HEK293 (cell line): ENCODE data around the gene TEX14.

Source experiments
- EGR2 ChIP-seq: fragments of 450-650 bp; formaldehyde crosslinking; IDR thresholded peaks from 2 replicates; pipeline ENCODE4 v1.5.1; 2016; ENCODE audit warnings: low read depth, missing biosample characterization, missing genetic modification characterization
- GFI1B ChIP-seq: fragments of 450-650 bp; formaldehyde crosslinking; IDR thresholded peaks from 2 replicates; pipeline ENCODE4 v1.5.1; 2016; ENCODE audit warnings: missing biosample characterization, missing genetic modification characterization
- GLI4 ChIP-seq: fragments of 450-650 bp; formaldehyde crosslinking; IDR thresholded peaks from 2 replicates; pipeline ENCODE4 v1.5.1; 2016; ENCODE audit warnings: missing biosample characterization, missing genetic modification characterization
- GLIS1 ChIP-seq: fragments of 450-650 bp; formaldehyde crosslinking; IDR thresholded peaks from 2 replicates; pipeline ENCODE4 v1.5.1; 2016; ENCODE audit warnings: missing biosample characterization, missing genetic modification characterization
- GLIS2 ChIP-seq: fragments of 450-650 bp; formaldehyde crosslinking; IDR thresholded peaks from 2 replicates; pipeline ENCODE4 v1.5.1; 2016; ENCODE audit warnings: missing biosample characterization, missing genetic modification characterization
- HOXA7 ChIP-seq: sonication (generic); formaldehyde crosslinking; IDR thresholded peaks from 2 replicates; pipeline ENCODE4 v1.8.1; 2022; ENCODE audit warnings: missing genetic modification reagents, borderline replicate concordance
- KLF8 ChIP-seq: fragments of 450-650 bp; formaldehyde crosslinking; IDR thresholded peaks from 2 replicates; pipeline ENCODE4 v1.5.1; 2016; ENCODE audit warnings: missing biosample characterization, missing genetic modification characterization
- MZF1 ChIP-seq: fragments of 450-650 bp; formaldehyde crosslinking; IDR thresholded peaks from 2 replicates; pipeline ENCODE4 v1.5.1; 2017; ENCODE audit warnings: missing biosample characterization, missing genetic modification characterization, borderline replicate concordance
- REPIN1 ChIP-seq: fragments of 450-650 bp; formaldehyde crosslinking; IDR thresholded peaks from 2 replicates; pipeline ENCODE4 v1.5.1; 2017; ENCODE audit warnings: missing biosample characterization, missing genetic modification characterization, low read depth
- ZFHX2 ChIP-seq: fragments of 450-650 bp; formaldehyde crosslinking; conservative IDR thresholded peaks from 2 replicates; pipeline ENCODE4 v1.5.1; 2016; ENCODE audit warnings: missing biosample characterization, missing genetic modification characterization
- ZNF112 ChIP-seq: fragments of 450-650 bp; formaldehyde crosslinking; IDR thresholded peaks from 2 replicates; pipeline ENCODE4 v1.5.0; 2017; ENCODE audit warnings: missing biosample characterization, missing genetic modification characterization
- ZNF132 ChIP-seq: fragments of 450-650 bp; formaldehyde crosslinking; IDR thresholded peaks from 2 replicates; pipeline ENCODE4 v1.5.1; 2017; ENCODE audit warnings: missing biosample characterization, missing genetic modification characterization, borderline replicate concordance
- ZNF133 ChIP-seq: fragments of 450-650 bp; formaldehyde crosslinking; IDR thresholded peaks from 2 replicates; pipeline ENCODE4 v1.5.1; 2016; ENCODE audit warnings: missing biosample characterization, missing genetic modification characterization
- ZNF140 ChIP-seq: fragments of 450-650 bp; formaldehyde crosslinking; IDR thresholded peaks from 2 replicates; pipeline ENCODE4 v1.5.1; 2016; ENCODE audit warnings: missing biosample characterization, missing genetic modification characterization
- ZNF174 ChIP-seq: fragments of 450-650 bp; formaldehyde crosslinking; IDR thresholded peaks from 2 replicates; pipeline ENCODE4 v1.5.0; 2017; ENCODE audit warnings: missing biosample characterization, mild to moderate bottlenecking, missing genetic modification characterization
- ZNF175 ChIP-seq: fragments of 450-650 bp; formaldehyde crosslinking; IDR thresholded peaks from 2 replicates; pipeline ENCODE4 v1.5.1; 2016; ENCODE audit warnings: missing biosample characterization, missing genetic modification characterization
- ZNF184 ChIP-seq: fragments of 450-650 bp; IDR thresholded peaks from 2 replicates; pipeline ENCODE4 v1.5.1; 2018; ENCODE audit warnings: missing biosample characterization, mild to moderate bottlenecking, missing genetic modification characterization
- ZNF211 ChIP-seq: fragments of 450-650 bp; formaldehyde crosslinking; IDR thresholded peaks from 2 replicates; pipeline ENCODE4 v1.5.1; 2016; ENCODE audit warnings: low read depth, missing biosample characterization, missing genetic modification characterization
- ZNF292 ChIP-seq: fragments of 450-650 bp; formaldehyde crosslinking; IDR thresholded peaks from 2 replicates; pipeline ENCODE4 v1.5.1; 2016; ENCODE audit warnings: low read depth, missing biosample characterization, missing genetic modification characterization, borderline replicate concordance
- ZNF324 ChIP-seq: fragments of 450-650 bp; formaldehyde crosslinking; IDR thresholded peaks from 2 replicates; pipeline ENCODE4 v1.5.1; 2016; ENCODE audit warnings: missing biosample characterization, missing genetic modification characterization
- ZNF341 ChIP-seq: fragments of 450-650 bp; formaldehyde crosslinking; IDR thresholded peaks from 2 replicates; pipeline ENCODE4; 2016; ENCODE audit warnings: low read depth, missing biosample characterization, missing genetic modification characterization
- ZNF366 ChIP-seq: fragments of 450-650 bp; formaldehyde crosslinking; conservative IDR thresholded peaks from 2 replicates; pipeline ENCODE4 v1.5.1; 2016; ENCODE audit warnings: missing biosample characterization, missing genetic modification characterization
- ZNF416 ChIP-seq: fragments of 450-650 bp; formaldehyde crosslinking; IDR thresholded peaks from 2 replicates; pipeline ENCODE4 v1.5.1; 2016; ENCODE audit warnings: missing biosample characterization, missing genetic modification characterization
- ZNF514 ChIP-seq: fragments of 450-650 bp; formaldehyde crosslinking; IDR thresholded peaks from 2 replicates; pipeline ENCODE4 v1.5.1; 2016; ENCODE audit warnings: missing biosample characterization, missing genetic modification characterization
- ZNF518A ChIP-seq: fragments of 450-650 bp; formaldehyde crosslinking; conservative IDR thresholded peaks from 2 replicates; pipeline ENCODE4 v1.5.1; 2016; ENCODE audit warnings: low read depth, missing biosample characterization, missing genetic modification characterization
- ZNF521 ChIP-seq: fragments of 450-650 bp; formaldehyde crosslinking; IDR thresholded peaks from 2 replicates; pipeline ENCODE4 v1.5.1; 2017; ENCODE audit warnings: missing biosample characterization, mild to moderate bottlenecking, missing genetic modification characterization
- ZNF530 ChIP-seq: fragments of 450-650 bp; formaldehyde crosslinking; IDR thresholded peaks from 2 replicates; pipeline ENCODE4 v1.5.1; 2016; ENCODE audit warnings: low read depth, missing biosample characterization, missing genetic modification characterization
- ZNF626 ChIP-seq: fragments of 450-650 bp; sonication (Bioruptor Pico); formaldehyde crosslinking; IDR thresholded peaks from 2 replicates; pipeline ENCODE4 v1.5.1; 2018; ENCODE audit warnings: missing biosample characterization, missing genetic modification characterization, inconsistent platforms
- ZNF654 ChIP-seq: fragments of 450-650 bp; formaldehyde crosslinking; IDR thresholded peaks from 2 replicates; pipeline ENCODE4 v1.5.1; 2016; ENCODE audit warnings: low read depth, missing biosample characterization, missing genetic modification characterization
- ZNF701 ChIP-seq: fragments of 450-650 bp; formaldehyde crosslinking; IDR thresholded peaks from 2 replicates; pipeline ENCODE4 v1.5.1; 2016; ENCODE audit warnings: missing biosample characterization, missing genetic modification characterization
- ZNF704 ChIP-seq: fragments of 450-650 bp; formaldehyde crosslinking; IDR thresholded peaks from 2 replicates; pipeline ENCODE4 v1.5.1; 2016; ENCODE audit warnings: missing biosample characterization, missing genetic modification characterization
- ZNF707 ChIP-seq: fragments of 450-650 bp; formaldehyde crosslinking; IDR thresholded peaks from 2 replicates; pipeline ENCODE4 v1.5.1; 2016; ENCODE audit warnings: missing biosample characterization, missing genetic modification characterization
- ZNF76 ChIP-seq: fragments of 450-650 bp; formaldehyde crosslinking; IDR thresholded peaks from 2 replicates; pipeline ENCODE4; 2016; ENCODE audit warnings: low read depth, missing biosample characterization, missing genetic modification characterization, borderline replicate concordance
- ZNF776 ChIP-seq: fragments of 450-650 bp; formaldehyde crosslinking; IDR thresholded peaks from 2 replicates; pipeline ENCODE4 v1.5.0; 2017; ENCODE audit warnings: missing biosample characterization, missing genetic modification characterization, borderline replicate concordance
- ZNF830 ChIP-seq: fragments of 450-650 bp; IDR thresholded peaks from 2 replicates; pipeline ENCODE4 v1.5.0; 2018; ENCODE audit warnings: missing biosample characterization, missing genetic modification characterization, low read depth, mild to moderate bottlenecking, moderate library complexity
- ZSCAN16 ChIP-seq: fragments of 450-650 bp; formaldehyde crosslinking; IDR thresholded peaks from 2 replicates; pipeline ENCODE4 v1.5.1; 2016; ENCODE audit warnings: missing biosample characterization, missing genetic modification characterization

The TEX14 gene

GRCh38 chr17:58679263-58680037 lies 12.4 kb downstream of the TEX14 start (continued):
- TF ChIP-seq ZNF292 (tag by site-specific recombination) (no peak), ZNF211 (no peak), ZNF112 (tag by site-specific recombination) (no peak), ZNF174 (tag by site-specific recombination) (no peak; the same call in 1 of the 2 replicates), ZNF133 (tag by site-specific recombination) (0 out of 2 replicates have a peak, but pooled peaks have one; percentile 7), ZNF704 (tag by site-specific recombination) (no peak), ZNF416 (tag by site-specific recombination) (no peak), ZNF175 (tag by site-specific recombination) (no peak), ZNF132 (tag by site-specific recombination) (no peak), ZNF518A (tag by site-specific recombination) (0 out of 2 replicates have a peak, but pooled peaks have one; percentile 26), ZNF530 (no peak), ZNF324 (tag by site-specific recombination) (peak; percentile 78; the same call in 1 of the 2 replicates), MZF1 (tag by site-specific recombination) (peak; percentile 97), ZNF366 (peak; percentile 98), EGR2 (peak; percentile 29; the same call in 1 of the 2 replicates), ZNF830 (tag by site-specific recombination) (no peak), ZNF521 (no peak), GFI1B (tag by site-specific recombination) (peak; percentile 78), ZNF140 (no peak), ZNF654 (tag by site-specific recombination) (no peak; the same call in 1 of the 2 replicates), GLIS1 (tag by site-specific recombination) (0 out of 2 replicates have a peak, but pooled peaks have one; percentile 21), GLI4 (peak; percentile 79; the same call in 1 of the 2 replicates), ZNF184 (peak; percentile 52; the same call in 1 of the 2 replicates), ZNF707 (tag by site-specific recombination) (no peak), GLIS2 (tag by site-specific recombination) (0 out of 2 replicates have a peak, but pooled peaks have one; percentile 37), HOXA7 (no peak), REPIN1 (tag by site-specific recombination) (peak; percentile 81; the same call in 1 of the 2 replicates), ZNF626 (no peak), KLF8 (tag by site-specific recombination) (peak; percentile 93), ZNF776 (tag by site-specific recombination) (peak; percentile 23; the same call in 1 of the 2 replicates), ZNF76 (tag by site-specific recombination) (peak; percentile 78), ZNF341 (peak; percentile 81), ZNF514 (tag by site-specific recombination) (no peak), ZFHX2 (tag by site-specific recombination) (0 out of 2 replicates have a peak, but pooled peaks have one; percentile 12), ZNF701 (no peak), ZSCAN16 (tag by site-specific recombination) (peak; percentile 55)
